SHP77 (cell line): ENCODE results near the gene NELFA.
A peak's percentile ranks its signal among the peaks of the same experiment; 100 is the strongest.

Experiments used
- DNase-seq, 2 experiments: peaks; one replicate each; lab custom pipeline; 2025; lab: John Stamatoyannopoulos, UW

The NELFA gene

DNA sequence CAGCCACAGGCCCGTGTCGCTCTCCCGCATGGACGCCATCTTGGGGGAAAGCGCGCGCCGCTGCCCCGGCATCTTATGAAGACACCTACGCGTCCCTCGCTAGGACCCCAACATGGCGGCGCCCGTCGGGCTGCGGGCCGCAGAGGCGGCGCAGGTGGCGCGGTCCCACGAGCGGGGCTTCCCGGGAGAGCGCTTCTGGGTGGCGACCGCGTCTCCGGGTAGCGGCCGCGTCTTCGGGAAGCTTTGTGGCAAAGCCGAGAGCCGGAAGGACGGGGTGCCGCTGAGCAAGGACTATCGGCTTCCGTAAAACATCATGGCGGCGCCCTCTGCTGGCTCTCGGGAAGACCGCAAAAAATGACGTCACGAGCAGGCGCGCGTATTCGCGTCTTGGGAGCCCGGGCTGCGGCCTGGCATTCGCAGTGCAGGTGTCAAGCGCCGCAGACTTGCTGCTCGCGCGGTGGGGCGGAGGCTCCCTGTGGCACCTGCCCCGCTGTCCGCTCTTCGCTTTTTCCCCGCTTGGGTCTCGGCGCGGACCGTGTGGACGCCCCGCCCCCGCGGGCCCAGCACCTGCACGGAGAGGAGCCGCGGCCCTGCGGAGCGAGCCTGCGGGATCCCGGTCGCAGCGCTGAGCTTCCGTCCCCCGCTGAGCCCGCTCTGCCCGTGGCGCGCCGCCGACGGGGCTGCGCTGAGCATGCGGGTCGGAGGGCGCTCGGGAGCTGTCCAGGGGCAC is at the start of gene NELFA:
TSS of gene NELFA (minus strand) at position 54 of the 730 bp plus-strand sequence. CDS start at position 39, 15 bp downstream.
- peak; percentile 80 to 83 for DNase-seq

DNA sequence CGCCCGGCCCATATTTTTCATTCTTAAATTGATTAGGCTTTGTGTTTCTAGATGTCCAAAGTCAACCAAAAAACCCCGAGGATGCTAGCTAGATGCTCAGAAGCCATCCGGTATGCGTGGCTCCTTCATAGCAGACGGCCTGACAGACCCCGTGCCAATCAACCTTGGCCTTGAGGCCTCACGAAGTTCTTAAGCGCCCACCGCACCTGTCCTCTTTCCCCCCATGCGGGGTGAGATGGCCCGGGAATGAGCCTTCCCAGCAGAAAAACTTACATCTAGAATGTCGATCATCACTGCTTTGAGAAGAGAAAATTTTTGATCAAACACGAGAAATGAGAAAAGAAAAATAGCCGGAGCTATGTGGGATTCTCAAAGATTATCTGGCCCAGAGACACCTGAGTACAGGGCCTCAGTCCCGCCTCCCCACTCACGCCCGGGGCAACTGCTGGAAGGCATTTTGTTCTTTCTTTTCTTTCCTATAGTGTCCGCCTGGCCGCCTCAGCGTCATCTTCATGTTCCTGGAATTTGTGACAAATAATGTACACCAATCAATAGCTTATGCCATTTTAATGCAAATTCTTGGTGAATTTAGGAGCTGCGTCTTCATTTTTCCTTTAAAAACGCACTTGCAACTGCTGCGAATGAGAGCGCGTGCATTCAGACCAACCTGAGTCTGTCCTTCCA is 48.8 kb upstream of the NELFA start:
- no peak for DNase-seq

DNA sequence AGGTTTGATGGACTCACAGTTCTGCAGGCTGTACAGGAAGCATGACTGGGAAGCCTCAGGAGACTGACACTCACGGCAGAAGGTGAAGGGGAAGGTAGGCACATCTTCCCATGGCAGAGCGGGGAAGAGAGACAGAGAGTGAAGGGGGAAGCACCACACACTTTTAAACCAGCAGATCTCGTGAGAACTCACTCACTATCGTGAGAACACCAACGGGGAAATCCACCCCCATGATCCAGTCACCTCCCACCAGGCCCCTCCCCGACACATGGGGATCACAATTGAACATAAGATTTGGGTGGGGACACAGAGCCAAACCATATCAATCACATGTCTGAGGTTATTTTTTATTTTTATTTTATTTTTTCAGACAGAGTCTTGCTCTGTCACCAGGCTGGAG is 45.4 kb upstream of the NELFA start:
- DNase-seq = no peak

DNA sequence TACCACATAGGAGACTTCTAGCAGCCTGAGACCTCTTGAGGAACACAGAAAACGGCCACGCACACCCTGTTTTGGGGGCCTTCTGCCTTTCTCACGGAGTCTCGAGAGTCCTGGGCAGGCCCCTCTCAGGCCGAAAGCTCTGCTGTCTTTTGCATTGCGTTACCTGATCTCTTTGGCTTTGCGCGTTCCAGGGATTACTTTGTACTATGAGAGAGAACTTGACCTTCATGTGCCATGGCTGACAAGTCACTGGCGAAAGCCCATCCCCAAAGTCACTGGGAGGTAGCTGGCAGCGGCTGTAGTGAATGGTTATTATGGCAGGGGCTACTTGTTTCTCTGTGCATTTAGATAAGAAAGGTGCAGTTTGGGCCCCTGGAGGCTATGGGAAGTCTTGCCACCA is 42.3 kb upstream of the NELFA start:
- DNase-seq = no peak

DNA sequence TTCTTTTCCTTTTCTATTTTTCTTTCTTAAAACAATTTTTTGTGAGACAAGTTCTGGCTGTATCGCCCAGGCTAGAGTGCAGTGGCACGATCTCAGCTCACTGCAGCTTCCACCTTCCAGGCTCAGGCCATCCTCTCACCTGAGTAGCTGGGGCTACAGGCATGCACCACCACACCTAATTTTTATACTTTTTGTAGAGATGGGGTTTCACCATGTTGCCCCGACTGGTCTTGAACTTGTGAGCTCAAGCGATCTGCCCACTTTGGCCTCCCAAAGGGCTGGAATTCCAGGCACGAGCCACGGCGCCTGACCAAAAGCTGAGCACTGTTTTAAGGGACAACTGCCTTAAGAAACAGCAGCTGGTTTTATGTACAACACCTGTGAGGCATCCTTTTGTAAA is 41.0 kb upstream of the NELFA start:
- DNase-seq = no peak

DNA sequence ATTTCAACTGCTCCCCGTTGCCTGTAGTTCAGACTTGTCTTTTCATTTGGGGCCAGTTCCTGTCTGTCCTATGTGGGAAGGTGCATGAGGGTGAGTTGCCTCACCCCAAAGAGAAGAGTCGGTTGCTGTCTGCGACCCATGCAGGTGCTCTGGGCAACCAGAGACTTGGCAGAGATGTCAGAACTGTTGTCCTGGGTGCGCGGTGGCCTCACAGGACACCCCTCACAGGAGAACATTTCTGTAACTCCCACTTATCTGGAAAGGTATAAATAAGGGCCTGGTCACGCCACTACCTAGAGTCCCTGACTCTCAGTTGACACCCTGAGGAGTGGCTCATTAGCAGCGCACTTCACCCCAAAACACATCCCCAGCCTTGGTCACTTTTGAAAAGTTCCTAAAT is 40.6 kb upstream of the NELFA start:
- DNase-seq = no peak

DNA sequence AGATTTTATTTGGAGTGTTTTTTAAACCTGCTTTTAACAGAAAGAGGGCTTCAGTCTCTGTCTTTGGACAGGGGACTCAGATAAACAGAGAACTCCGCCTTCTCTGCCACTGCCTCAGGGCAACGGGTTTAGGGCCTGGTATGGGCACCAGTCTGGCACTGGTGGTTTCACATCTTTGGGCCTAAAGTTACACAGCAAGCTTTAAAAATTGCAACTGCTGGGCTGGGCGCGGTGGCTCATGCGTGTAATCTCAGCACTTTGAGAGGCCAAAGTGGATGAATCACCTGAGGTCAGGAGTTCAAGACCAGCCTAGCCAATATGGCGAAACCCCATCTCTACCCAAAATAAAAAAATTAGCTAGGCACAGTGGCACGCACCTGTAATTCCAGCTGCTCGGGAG is 40.1 kb upstream of the NELFA start:
- DNase-seq = no peak

DNA sequence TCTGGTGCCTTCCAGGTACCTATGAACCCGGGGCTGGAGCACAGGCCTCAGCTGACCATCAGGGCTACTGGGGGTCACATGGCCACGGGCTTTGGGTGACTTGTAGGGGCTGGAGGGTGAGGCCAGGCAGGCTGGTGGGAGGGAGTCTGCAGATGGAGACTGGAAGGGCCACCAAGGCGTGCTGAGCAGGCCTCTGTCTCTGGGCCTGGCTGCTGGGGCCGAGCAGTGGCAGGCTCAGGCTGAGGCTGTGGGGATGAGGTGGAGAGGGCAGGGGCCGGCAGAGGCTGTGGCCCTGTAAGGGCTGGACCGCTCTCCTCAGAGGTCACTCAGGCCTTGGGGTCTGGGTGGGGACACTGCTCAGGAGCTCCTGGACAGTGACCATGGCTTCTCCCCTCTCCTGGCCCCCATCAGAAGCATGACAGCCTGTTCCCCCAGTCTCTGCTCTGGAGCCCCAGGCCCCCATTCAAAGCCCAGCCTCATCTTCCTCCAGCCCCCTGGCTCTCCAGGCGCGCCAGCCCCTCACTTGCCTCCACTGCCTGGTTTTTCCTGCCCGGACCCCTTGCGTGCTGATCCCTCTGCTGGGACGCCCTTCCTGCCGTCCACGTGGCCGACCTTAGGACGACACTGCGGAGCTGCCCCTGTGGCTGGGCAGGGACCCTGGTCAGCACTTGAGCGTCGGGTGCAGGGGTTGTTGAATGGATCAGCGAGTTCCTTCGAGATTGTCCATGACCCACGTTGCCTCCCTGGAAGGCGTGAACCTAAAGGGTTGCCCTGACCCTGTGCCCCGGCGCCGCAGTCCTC is 39.2 kb upstream of the NELFA start:
- no peak for DNase-seq

DNA sequence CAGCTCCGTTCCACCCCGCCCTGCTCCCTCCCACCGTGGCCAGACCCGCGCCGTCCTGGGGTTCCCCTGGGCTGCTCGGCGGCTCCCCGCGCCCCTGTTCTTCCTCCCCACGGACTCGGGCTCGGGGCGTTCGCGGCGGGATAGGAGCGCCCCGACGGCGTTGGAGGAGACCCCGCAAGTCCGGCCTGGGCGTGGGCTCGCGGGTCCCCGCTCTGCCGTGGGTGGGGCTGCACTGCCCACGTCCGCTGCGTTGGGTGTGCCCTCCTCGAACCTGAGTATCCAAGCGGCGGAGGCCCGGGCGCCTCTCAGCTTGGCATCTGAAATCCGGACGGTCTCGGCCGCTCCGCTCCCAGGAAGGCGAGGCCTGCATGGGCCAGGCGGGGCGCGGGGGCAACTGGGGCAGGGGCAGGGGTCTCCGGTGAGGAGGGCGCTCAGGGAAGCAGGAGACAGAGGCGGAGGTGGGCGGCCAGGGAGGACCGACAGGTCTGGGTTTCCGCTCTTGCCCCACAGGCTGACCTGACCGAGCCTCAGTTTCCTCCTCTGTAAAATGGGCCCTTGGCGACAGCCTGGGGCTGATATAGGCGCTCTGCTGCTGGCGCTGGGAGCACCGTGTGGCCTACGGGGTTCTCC is 38.4 kb upstream of the NELFA start:
- DNase-seq = no peak

DNA sequence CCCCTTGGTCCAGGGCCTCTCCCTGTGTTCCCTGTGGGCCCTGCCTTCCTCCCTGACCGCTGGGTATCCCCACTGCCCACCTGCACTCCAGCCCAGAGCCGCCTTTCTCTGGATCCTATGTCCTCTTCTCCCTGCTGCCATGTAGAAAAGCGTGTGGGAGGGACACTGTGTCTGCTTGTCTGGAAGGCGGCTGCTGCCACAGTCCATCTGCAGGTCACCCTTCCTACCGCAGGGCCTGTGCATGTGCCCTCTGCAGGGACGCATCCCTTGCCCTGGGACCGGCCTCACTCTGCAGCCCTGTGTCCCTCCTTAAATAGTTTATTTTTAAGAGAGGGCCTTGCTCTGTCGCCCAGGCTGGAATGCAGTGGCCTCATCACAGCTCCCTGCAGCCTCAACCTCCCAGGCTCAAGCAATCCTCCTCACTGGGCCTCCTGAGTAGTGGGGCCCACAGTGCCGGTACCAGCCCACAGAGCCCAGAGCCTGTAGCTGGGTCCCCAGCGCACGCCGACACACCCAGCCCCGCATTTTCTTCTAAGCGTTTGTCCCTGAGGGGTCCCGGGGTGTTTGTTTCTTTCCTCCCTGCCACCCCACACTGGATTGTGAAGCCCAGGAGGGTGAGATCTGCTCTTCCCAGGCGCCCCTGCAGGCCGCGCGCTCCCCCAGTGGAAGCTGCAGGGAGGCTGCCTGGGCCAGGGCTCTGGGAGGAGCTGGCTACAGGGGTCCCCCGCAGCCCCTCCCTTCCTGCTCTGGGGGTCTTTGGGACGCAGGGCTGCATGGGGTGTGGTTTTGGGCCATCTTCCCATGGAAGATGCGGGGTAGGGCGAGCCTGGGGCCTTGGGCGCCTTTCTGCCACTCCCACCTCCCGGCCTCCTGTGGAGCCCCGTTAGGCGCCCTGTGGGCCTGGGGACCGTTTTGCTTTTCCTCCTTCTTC is 37.5 kb upstream of the NELFA start:
- DNase-seq = no peak

DNA sequence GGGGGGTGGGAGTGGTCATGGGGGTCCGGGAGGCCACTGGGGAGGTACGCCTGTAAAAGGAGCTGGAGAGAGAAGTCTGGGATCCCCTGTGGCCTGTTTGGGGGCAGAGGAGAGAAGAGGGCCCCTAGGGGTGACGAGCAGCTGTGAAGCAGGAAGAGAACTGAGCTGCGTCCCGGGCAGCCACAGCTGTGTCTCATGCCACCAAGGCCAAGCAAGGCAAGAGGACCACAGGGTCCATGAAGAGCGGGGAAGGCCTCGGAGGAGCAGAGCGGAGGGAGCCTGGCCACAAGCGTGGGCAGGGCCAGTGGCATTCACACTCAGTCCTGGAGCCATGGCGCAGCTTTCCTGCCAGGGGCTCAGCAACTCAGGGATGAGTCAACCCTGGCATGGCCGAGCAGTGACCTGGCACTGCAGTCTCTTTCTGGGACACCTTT is 36.8 kb upstream of the NELFA start:
- no peak for DNase-seq

DNA sequence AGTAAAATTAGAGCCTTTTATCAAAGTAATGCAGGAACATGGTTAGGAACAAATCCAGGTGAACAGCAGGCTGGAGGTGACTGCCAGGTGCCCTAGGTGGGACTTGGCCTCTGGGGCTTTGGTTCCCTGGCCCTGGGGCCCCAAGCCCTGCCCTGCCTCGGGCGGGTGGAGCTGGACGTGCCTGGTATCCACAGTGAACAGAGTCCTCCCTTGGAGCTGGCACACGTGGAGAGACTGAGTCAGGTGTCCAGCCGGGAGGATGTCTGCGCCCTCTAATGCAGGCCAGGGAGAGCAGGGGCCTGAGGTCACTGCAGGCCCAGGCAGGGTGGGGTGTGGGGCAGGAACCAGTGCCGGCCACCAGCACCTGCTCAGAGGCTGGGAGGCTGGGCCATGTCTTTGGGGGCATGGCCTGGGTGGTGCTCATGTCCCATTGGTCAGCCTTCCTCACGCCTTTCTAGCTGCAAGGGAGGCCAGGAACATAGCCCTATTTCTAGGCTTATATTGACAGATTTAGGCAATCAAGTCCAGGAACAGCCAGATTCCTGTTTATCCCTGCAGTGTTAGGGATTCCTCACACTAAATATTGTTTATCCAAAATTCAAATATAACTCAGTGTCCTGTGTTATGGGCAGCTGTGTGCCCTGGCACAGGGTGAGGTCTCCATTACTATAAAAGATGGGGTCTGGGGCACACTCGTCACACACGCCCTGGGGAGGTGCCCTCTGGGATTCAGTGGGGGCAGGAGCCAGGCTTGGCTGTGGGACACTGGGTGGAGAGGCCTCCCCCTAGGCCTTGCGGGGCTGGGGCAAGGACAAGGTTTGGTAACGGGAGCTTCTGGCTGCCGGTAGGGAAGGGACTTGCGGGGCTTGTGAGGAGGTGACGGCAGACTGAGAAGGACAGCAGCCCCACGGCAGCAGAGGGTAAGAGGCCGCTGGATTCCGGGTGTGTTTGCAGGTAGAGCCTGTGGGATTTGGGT is 36.1 kb upstream of the NELFA start:
- DNase-seq = no peak

DNA sequence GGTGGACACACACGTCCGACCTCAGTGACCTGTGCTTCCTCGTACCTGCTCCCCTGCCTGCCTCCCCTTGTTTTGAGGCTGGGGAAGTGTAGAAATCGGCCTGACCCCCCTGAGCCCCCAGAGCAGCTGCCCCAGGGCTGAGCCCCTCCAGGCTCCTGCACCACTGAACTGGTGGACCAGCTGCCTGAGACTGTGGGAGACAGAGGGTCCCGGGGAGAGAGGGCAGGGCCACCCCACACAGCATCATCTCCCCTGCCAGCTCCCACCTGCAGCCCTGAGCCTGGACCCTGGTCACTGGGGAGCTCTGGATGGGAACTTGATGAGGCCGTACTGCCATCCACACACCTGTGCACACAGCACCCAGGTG is 35.3 kb upstream of the NELFA start:
- no peak for DNase-seq

DNA sequence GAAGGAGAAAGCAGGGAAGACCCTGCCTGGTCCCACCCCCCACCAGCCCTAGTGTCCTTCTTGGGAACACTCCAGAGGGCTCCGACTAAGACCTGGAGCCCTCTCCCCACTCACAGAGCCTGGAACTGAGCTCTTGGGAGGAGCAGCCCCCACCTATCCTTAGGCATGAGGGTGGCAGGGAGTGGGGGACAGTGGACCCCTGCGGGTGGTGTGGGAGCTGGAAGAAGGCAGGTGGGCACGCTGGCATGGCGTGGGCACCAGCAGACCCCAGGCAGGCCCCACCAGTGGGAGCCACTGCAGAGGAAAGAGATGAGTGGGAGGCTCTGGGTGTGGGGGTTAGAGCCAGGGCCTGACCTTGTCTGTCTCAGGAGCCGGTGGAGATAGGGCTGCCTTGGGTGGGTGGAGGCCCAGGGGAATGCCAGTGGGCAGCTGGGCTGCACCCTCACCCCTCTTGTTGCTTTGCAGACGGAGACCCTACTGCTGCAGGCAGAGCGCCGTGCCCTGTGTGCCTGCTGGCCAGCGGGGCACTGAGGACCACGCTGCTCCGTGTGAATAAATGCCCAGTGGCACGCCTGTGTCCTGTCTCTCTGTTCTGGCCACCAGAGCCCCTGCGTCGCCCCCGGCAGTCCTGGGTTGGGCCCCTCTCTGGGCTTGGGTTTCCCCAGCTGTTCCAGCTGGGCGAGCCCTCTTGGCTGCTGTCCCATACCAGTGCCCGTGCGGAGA is 34.8 kb upstream of the NELFA start:
- DNase-seq = no peak

DNA sequence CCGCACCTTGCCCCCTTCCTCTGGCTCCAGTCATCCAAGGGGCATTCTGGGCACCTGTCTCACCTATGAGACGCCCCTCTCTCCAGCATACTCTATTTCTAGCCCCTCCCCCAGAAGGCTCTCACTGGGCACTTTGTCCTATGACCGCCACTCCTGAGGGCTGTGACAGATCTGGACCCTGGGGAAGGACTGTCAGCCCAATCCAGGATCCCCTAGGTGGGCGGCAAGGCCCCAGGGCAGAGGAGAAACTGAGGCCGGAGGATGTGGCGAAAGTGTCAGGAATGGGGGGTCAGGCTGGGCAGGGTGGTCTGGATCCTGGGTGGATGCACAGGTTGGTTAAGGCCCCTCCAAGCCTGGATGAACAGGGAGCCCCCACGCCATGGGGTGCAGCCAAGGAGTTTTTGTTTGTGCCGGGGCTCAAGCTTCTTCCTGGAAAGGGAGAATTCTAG is 34.2 kb upstream of the NELFA start:
- no peak for DNase-seq

DNA sequence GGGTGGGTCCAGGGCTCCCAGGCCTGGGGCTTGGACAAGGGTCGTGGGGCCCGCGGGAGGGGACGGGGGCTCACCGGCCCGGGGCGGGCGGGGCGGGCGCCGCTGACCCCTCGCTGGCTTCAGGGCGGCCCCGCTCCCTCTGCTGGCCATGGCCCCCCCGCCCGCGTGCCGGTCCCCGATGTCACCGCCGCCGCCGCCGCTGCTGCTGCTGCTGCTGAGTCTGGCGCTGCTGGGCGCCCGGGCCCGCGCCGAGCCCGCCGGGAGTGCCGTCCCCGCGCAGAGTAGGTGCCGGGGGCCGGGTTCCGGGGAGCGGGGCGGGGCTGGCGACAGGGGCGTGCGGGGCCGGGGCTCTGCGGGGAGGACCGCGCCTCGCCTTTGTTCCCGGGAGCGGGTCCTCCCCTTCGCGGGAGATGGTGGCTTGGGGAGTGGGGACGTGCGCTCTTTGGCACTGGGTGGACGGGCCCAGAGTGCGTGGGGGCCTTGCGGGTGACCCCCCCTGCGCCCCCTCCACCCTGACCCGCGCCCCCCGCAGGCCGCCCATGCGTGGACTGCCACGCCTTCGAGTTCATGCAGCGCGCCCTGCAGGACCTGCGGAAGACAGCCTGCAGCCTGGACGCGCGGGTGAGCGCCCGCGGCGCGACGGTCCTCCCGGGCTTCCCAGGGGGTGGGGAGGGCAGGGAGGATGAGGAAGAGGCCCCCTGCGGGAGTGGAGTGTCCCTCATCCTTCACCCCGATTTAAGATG is 33.6 kb upstream of the NELFA start:
- DNase-seq = peak in 1 of 2 experiments; percentile 2

DNA sequence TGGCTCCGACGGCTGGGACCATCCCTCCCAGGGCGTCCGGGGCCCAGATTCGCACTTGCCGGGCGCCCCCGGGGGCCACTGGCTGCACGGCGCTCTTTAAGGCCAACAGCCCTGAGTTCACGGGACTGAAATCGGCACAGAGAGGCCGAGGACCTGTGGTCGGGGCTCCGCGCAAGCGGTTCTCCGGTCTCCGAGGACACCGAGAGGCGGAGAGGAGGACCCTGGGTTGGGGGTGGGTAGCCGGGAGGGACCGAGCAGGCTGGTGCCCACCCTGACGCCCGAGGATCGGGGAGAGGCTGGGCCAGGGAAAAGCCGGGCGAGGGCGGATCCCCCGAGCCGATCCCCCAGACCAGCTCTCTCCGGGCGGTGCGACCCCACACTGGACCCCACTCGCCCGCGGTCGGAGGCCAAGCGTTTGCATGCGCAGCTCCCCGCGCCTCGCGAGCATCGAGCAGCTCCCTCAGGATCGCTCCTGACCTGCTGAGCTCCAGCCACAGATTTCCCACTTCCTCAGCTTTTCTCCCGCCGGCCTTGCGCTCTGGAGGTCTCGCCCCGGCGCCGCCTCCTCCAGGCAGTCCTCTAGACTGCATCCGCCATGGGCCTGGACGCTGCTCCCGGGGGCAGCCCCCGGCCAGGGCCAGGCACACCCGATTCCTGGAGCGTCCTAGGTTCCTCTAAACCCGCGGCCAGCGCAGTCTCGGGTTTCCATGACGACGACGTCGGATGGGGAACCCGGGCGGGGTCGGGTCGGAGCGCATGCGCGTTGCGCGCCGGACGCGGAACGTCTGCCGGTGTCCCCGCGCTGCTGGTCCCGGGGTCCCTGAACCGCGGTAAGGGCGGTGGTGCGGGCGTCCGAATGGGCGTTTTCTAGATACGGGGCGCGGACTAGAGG is 32.7 kb upstream of the NELFA start:
- DNase-seq = peak in 1 of 2 experiments; percentile 49
